Tibial artery (tissue), 4 donors: ENCODE measurements around the gene AFF3.
"Not testable (repeated sequence)": the region's sequence is repeated elsewhere in the genome, so short reads cannot be mapped to it uniquely, and the experiment has no call there.

ENCODE experiments used
- DNase-seq, 2 donors: peaks; one replicate each; pipeline ENCODE4 v3.0.0-alpha.2; 2019
- H3K27ac ChIP-seq, 2 donors: fragments of 200-600 bp; sonication (generic) in 1 of 2; 1 replicate in 1 of 2; 2 replicates in 1 of 2; pipeline ENCODE4 v1.5.1; 2018 to 2019; ENCODE audit warnings: mild to moderate bottlenecking in 1 of 2
- H3K27me3 ChIP-seq, 2 donors: fragments of 200-600 bp; sonication (generic) in 1 of 2; one replicate each; pipeline versions ENCODE4 v1.5.1 to v1.6.0; 2016 to 2019
- H3K36me3 ChIP-seq, 3 donors: fragments of 200-600 bp; sonication (generic) in 2 of 3; one replicate each; pipeline ENCODE4 v1.5.1; 2016 to 2019; ENCODE audit warnings: mild to moderate bottlenecking in 2 of 3
- H3K4me1 ChIP-seq, 4 donors: fragments of 200-600 bp; sonication (generic) in 2 of 4; 1 replicate in 3 of 4; 2 replicates in 1 of 4; pipeline ENCODE4 v1.5.1; 2016 to 2019
- H3K4me3 ChIP-seq, 2 donors: fragments of 200-600 bp; sonication (generic) in 1 of 2; 1 replicate in 1 of 2; 2 replicates in 1 of 2; pipeline ENCODE4 v1.5.1; 2018 to 2019; ENCODE audit warnings: mild to moderate bottlenecking in 2 of 2
- H3K9me3 ChIP-seq, 3 donors: fragments of 200-600 bp; sonication (generic) in 1 of 3; one replicate each; pipeline ENCODE4 v1.5.1; 2016 to 2019
- intact Hi-C: fragments of 100-400 bp; cut with DNase I; formaldehyde crosslinking; loops from one replicate; pipeline ENCODE4 v1.15.0; 2023; ENCODE audit warnings: low total_unique reads
- TF ChIP-seq, protein P1 (sequence below), 2 experiments: fragments of 200-600 bp in 1 of 2; fragments of 450-650 bp in 1 of 2; IDR thresholded peaks; one replicate each; pipeline ENCODE4 v1.5.1; 2017 to 2019; ENCODE audit warnings: antibody characterized with exemption in 2 of 2, mild to moderate bottlenecking in 1 of 2, moderate library complexity in 1 of 2

The AFF3 gene

GRCh38 chr2:99935662-99936061 lies 206.7 kb downstream of the AFF3 start:
- H3K27me3 ChIP-seq: no peaks in the 10 kb centered on the region
- no peaks in the 10 kb centered on the region for H3K4me1 ChIP-seq
- no peak overlapping the region for H3K27ac ChIP-seq
- TF ChIP-seq, protein P1, sequence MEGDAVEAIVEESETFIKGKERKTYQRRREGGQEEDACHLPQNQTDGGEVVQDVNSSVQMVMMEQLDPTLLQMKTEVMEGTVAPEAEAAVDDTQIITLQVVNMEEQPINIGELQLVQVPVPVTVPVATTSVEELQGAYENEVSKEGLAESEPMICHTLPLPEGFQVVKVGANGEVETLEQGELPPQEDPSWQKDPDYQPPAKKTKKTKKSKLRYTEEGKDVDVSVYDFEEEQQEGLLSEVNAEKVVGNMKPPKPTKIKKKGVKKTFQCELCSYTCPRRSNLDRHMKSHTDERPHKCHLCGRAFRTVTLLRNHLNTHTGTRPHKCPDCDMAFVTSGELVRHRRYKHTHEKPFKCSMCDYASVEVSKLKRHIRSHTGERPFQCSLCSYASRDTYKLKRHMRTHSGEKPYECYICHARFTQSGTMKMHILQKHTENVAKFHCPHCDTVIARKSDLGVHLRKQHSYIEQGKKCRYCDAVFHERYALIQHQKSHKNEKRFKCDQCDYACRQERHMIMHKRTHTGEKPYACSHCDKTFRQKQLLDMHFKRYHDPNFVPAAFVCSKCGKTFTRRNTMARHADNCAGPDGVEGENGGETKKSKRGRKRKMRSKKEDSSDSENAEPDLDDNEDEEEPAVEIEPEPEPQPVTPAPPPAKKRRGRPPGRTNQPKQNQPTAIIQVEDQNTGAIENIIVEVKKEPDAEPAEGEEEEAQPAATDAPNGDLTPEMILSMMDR (IDR thresholded peaks at IDR 0.05): no peak
- intact Hi-C loops: no loop called here
- no peaks in the 10 kb centered on the region for H3K9me3 ChIP-seq
- H3K4me3 ChIP-seq: no peak overlapping the region
- DNase-seq: no peak
- H3K36me3 ChIP-seq: no peaks in the 10 kb centered on the region

DNA sequence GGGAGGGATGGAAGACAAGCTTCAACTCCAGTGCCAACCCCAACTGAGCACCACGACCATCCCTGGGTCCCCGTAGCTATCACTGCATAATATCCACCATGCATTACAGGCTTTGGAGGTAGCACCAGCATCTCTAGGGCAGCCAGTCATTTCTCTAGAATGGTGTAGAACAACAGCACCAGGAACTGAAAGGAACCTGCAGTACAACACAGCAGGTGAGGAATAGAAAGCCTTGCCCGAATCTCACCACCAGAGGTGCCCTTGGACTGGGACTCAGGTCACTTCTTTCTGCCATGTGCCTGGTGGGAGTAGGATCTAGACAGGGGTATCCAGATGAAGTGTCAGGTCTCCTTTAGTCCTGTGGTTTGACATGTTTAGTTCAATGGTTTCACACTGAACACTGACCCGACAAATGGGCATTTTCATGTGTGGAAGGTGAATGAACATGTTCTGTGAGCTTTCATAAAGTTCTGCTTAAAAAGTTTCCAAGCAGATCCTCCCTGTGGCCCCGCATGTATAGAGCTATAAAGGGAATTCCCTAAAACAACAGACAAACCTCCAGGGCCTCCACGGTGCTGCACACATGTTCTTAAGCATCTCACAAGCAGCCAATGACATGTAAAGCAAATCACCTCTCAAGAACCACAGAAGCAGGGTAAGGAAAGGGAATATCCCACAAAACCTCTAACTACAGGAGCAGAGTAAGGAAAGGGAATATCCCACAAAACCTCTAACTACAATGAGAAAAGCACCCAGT lies 208.3 kb downstream of the AFF3 start:
- Histone ChIP-seq H3K4me3 (no peak overlapping the region), H3K36me3 (no peaks in the 10 kb centered on the region), H3K4me1 (no peaks in the 10 kb centered on the region), H3K27ac (no peak overlapping the region), H3K27me3 (no peaks in the 10 kb centered on the region), H3K9me3 (no peaks in the 10 kb centered on the region)
- no peak for DNase-seq
- intact Hi-C loops: no loop called here
- TF ChIP-seq, protein P1 (IDR thresholded peaks at IDR 0.05): no peak

DNA sequence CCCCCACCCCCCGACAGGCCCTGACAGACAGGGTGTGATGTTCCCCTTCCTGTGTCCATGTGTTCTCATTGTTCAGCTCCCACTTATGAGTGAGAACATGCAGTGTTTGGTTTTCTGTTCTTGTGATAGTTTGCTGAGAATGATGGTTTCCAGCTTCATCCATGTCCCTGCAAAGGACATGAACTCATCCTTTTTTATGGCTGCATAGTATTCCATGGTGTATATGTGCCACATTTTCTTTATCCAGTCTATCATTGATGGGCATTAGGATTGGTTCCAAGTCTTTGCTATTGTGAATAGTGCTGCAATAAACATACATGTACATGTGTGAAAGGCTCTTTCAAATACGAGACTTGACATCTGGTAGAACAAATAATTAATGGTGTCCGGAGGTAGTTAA lies 208.9 kb downstream of the AFF3 start:
- H3K4me3 ChIP-seq, H3K4me1 ChIP-seq, intact Hi-C loops, DNase-seq, H3K36me3 ChIP-seq, H3K9me3 ChIP-seq, H3K27me3 ChIP-seq, H3K27ac ChIP-seq: not testable (repeated sequence)

GRCh38 chr2:99928470-99929053 lies 213.8 kb downstream of the AFF3 start:
- intact Hi-C loops: no loop called here
- TF ChIP-seq, protein P1 (IDR thresholded peaks at IDR 0.05): no peak
- Histone ChIP-seq H3K27me3 (no peaks in the 10 kb centered on the region), H3K27ac (no peak overlapping the region), H3K4me3 (no peak overlapping the region), H3K9me3 (no peaks in the 10 kb centered on the region), H3K4me1 (no peaks in the 10 kb centered on the region), H3K36me3 (no peaks in the 10 kb centered on the region)
- DNase-seq: no peak

GRCh38 chr2:99927690-99928207 lies 214.6 kb downstream of the AFF3 start:
- H3K4me3 ChIP-seq, H3K27me3 ChIP-seq, H3K36me3 ChIP-seq, intact Hi-C loops, H3K4me1 ChIP-seq, H3K9me3 ChIP-seq, H3K27ac ChIP-seq, DNase-seq: not testable (repeated sequence)

DNA sequence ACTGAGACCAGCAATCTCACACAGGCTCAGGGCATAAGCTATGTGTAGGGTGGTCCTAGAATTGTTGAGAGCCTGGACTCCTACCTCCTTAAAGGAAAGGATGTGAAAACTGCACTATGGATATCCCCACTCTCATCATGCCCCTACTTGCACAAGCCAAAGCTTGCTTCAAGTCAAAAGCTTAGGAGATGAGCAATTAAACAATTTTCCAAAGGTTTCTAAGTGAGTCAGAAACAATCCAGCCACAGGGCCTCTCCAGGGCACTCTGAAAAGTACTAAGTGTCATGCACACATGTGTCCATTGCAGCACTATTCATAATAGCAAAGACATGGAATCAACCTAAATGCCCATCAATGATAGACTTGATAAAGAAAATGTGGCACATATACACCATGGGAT lies 215.4 kb downstream of the AFF3 start:
- TF ChIP-seq, protein P1 (IDR thresholded peaks at IDR 0.05): no peak
- Histone ChIP-seq H3K9me3 (no peaks in the 10 kb centered on the region), H3K36me3 (no peaks in the 10 kb centered on the region), H3K4me3 (no peak overlapping the region), H3K27ac (no peak overlapping the region), H3K4me1 (no peaks in the 10 kb centered on the region), H3K27me3 (no peaks in the 10 kb centered on the region)
- no peak for DNase-seq
- intact Hi-C loops: no loop called here
